SU-DHL-6 (cell line): ENCODE measurements around the gene VAV3.

ENCODE experiments used
- H2AFZ ChIP-seq: fragments of 200-600 bp; sonication (generic); 2 replicates; pipeline ENCODE4 v1.6.1; 2014; ENCODE audit warnings: low read depth, mild to moderate bottlenecking, moderate library complexity, mixed read lengths, antibody characterized with exemption, low read length; ENCODE audit not compliant: severe bottlenecking
- H3F3A ChIP-seq: fragments of 200-600 bp; shearing (Covaris generic); 2 replicates; pipeline ENCODE4 v1.6.0; 2016; ENCODE audit warnings: antibody characterized with exemption, mild to moderate bottlenecking; ENCODE audit not compliant: insufficient read depth
- H3K27ac ChIP-seq: fragments of 200-600 bp; sonication (generic); 2 replicates; pipeline ENCODE4 v1.5.1; 2016; ENCODE audit warnings: low read depth, mild to moderate bottlenecking, low read length, moderate library complexity, mixed read lengths
- H3K27me3 ChIP-seq: fragments of 200-600 bp; sonication (generic), shearing (Covaris generic); 2 replicates; pipeline ENCODE4 v1.6.0; 2014; ENCODE audit warnings: mild to moderate bottlenecking, low read length
- H3K36me3 ChIP-seq: fragments of 200-600 bp; sonication (generic); 2 replicates; pipeline ENCODE4 v1.6.1; 2014; ENCODE audit warnings: mild to moderate bottlenecking, low read length, mixed read lengths
- H3K4me2 ChIP-seq: fragments of 300-600, 200-600 bp; shearing (Covaris generic), sonication (generic); 2 replicates; pipeline ENCODE4 v1.6.0; 2014; ENCODE audit warnings: low read length, low read depth, mild to moderate bottlenecking; ENCODE audit not compliant: poor library complexity, severe bottlenecking
- H3K4me3 ChIP-seq: fragments of 200-600 bp; sonication (generic); 2 replicates; pipeline ENCODE4 v1.5.1; 2014; ENCODE audit warnings: antibody characterized with exemption, low read length, mild to moderate bottlenecking, mixed read lengths; ENCODE audit not compliant: insufficient read depth, poor library complexity, severe bottlenecking
- H3K79me2 ChIP-seq: fragments of 200-600 bp; sonication (generic); 2 replicates; pipeline ENCODE4 v1.6.1; 2014; ENCODE audit warnings: mild to moderate bottlenecking, low read length, moderate library complexity; ENCODE audit not compliant: insufficient read depth
- H3K9ac ChIP-seq: fragments of 200-600 bp; sonication (generic); 2 replicates; pipeline ENCODE4 v1.7.0; 2014; ENCODE audit warnings: mild to moderate bottlenecking, low read length
- H3K9me2 ChIP-seq: fragments of 200-600 bp; sonication (generic); replicated peaks from 2 replicates; pipeline ENCODE4 v1.6.1; 2014; ENCODE audit warnings: low read length; ENCODE audit not compliant: insufficient read depth
- H3K9me3 ChIP-seq: fragments of 200-600 bp; sonication (generic); 2 replicates; pipeline ENCODE4 v1.6.1; 2014; ENCODE audit warnings: low read length, mixed read lengths; ENCODE audit not compliant: insufficient read depth
- H4K20me1 ChIP-seq: fragments of 200-600 bp; sonication (generic); 2 replicates; pipeline ENCODE4 v1.6.1; 2014; ENCODE audit warnings: low read depth, mild to moderate bottlenecking, antibody characterized with exemption, low read length, moderate library complexity, mixed read lengths
- CTCF ChIP-seq: fragments of 200-600 bp; sonication (generic); IDR thresholded peaks from one replicate; pipeline ENCODE4 v1.5.1; 2017; ENCODE audit warnings: antibody characterized with exemption, mild to moderate bottlenecking, low read length, moderate library complexity; ENCODE audit not compliant: insufficient read depth, poor library complexity, severe bottlenecking
- EZH2phosphoT487 ChIP-seq: fragments of 200-600 bp; sonication (generic), shearing (Covaris generic); conservative IDR thresholded peaks from 2 replicates; pipeline ENCODE4 v1.6.1; 2018; ENCODE audit warnings: mild to moderate bottlenecking, antibody characterized with exemption, low read length, moderate library complexity, mixed read lengths

The VAV3 gene

DNA sequence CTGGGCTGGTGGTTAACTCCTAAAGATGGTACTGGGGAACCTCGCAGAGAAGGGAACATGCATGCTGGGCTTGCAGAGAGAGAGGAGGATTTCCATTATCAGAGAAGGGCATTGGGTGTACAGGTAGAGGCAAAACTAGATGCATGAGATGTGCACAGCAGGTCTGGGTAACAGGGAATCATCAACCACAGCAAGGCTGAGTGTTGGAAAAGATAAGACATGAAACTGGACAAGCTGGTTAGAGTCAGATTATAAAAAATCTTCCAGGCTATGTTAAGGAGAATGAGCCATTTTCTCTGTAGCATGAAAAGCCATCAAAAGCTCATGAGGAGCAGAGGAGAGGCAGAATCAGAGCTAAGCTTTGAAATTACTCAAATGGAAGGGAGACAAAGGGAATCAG, 147.8 kb downstream of the VAV3 start:
- no peak for TF ChIP-seq CTCF
- no peak overlapping the region for H3K27ac ChIP-seq
- H3K4me3 ChIP-seq, result no peak overlapping the region
- no peaks in the 10 kb centered on the region for H3K36me3 ChIP-seq
- no peak overlapping the region for H2AFZ ChIP-seq
- H3K9ac ChIP-seq, result no peak overlapping the region
- H4K20me1 ChIP-seq, result no peaks in the 10 kb centered on the region
- H3K9me3 ChIP-seq, result no peaks in the 10 kb centered on the region
- H3K79me2 ChIP-seq, result no peaks in the 10 kb centered on the region
- no peak overlapping the region for H3K4me2 ChIP-seq
- no peaks in the 10 kb centered on the region; the same call in 1 of the 2 replicates for H3F3A ChIP-seq
- no peaks in the 10 kb centered on the region for H3K27me3 ChIP-seq
- H3K9me2 ChIP-seq, result no peaks in the 10 kb centered on the region

DNA sequence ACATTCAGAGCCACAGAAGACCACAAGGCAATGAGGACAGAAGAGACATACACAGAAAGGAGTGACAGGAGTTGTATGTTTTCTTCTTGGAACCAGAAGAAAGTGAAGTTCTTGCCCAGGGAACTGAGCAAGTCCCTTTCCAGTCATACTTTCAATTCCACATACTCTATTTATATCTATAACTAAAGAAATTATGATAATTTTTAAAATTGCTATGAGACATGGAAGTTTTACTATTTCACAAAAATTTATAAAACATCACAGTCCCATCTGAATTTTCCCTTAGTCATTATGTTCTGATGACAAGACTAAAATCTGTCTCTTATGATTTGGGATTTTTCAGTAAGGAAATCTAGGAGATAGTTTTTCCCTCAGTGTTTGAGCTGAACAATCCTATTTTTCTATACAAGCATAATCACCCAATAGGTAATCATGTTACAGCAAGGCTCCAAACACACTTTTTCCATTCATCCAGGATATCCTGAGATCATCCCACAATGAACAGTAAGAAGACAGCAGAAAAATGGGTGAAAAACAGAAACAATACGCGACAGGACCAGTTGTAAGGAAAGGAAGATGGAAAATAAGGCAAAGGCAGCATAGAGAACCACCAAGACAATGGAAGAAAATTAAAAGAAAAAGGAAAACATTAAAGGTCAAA, 154.6 kb downstream of the VAV3 start:
- no peaks in the 10 kb centered on the region for H3K9me2 ChIP-seq
- no peak overlapping the region for H3K9ac ChIP-seq
- no peak overlapping the region for H3K27ac ChIP-seq
- no peaks in the 10 kb centered on the region for H3K79me2 ChIP-seq
- no peak overlapping the region for H3K4me3 ChIP-seq
- no peaks in the 10 kb centered on the region for H3F3A ChIP-seq
- H3K36me3 ChIP-seq, result no peaks in the 10 kb centered on the region
- no peak for TF ChIP-seq CTCF
- no peak for TF ChIP-seq EZH2phosphoT487
- H3K27me3 ChIP-seq, result no peaks in the 10 kb centered on the region
- H3K9me3 ChIP-seq, result no peaks in the 10 kb centered on the region
- no peak overlapping the region for H2AFZ ChIP-seq
- H4K20me1 ChIP-seq, result no peaks in the 10 kb centered on the region
- no peak overlapping the region for H3K4me2 ChIP-seq

DNA sequence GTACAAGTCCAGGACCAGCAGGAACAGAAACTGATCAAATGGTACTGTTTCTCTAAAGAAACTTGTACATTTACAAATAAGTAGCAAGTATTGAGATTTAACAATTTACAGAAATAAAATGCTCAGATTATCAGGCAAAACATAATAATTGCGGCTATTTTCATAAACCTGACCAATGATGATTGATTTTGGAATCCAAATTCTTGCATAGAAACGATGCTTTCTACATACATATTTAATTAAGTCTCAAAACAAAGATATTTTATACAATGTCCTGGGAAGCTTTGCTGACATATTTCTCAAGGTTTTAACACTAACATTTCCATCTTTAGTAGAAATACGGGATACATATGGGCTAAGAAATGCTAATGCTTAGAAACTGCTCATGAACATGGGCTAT, 157.1 kb downstream of the VAV3 start:
- no peaks in the 10 kb centered on the region for H3K9me2 ChIP-seq
- no peak overlapping the region for H3K4me2 ChIP-seq
- H2AFZ ChIP-seq, result no peak overlapping the region
- H3K27me3 ChIP-seq, result no peaks in the 10 kb centered on the region
- no peaks in the 10 kb centered on the region for H3K79me2 ChIP-seq
- H3K4me3 ChIP-seq, result no peak overlapping the region
- no peaks in the 10 kb centered on the region for H3K9me3 ChIP-seq
- no peak for TF ChIP-seq EZH2phosphoT487
- no peak for TF ChIP-seq CTCF
- H3K27ac ChIP-seq, result no peak overlapping the region
- H3K36me3 ChIP-seq, result no peaks in the 10 kb centered on the region
- no peaks in the 10 kb centered on the region for H4K20me1 ChIP-seq
- H3K9ac ChIP-seq, result no peak overlapping the region
- H3F3A ChIP-seq, result peaks cover 14% of the 10 kb centered on the region; the same call in 1 of the 2 replicates
